SH-SY5Y (cell line): Measurements from ENCODE around the gene GCLC.

Experiments used
- GATA2 ChIP-seq: IDR thresholded peaks from 2 replicates; pipeline ENCODE4 v1.6.1; 2011; ENCODE audit warnings: mild to moderate bottlenecking, low read depth, low read length
- GATA3 ChIP-seq: IDR thresholded peaks from 2 replicates; pipeline ENCODE4 v1.6.1; 2011; ENCODE audit warnings: low read depth, mild to moderate bottlenecking, low read length, moderate library complexity

DNA sequence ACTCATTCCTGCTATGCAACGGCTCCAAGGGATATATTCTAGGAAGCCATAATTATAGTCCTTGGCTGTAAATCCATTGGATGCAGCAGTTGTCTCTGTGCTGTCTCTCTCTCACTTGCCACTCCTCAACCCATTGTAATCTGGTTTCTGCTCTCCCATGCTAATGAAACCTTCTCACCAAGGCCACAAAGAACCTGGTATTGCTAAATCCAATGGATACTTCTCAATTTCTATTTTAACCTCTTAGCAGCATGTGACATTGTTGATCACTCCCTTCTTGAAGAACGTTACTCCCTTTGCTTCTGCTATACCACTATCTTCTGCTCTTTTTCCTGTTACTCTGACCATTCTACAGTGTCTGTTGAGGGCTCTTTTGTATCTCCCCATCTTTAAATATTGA, 39.8 kb upstream of the GCLC start:
- TF ChIP-seq GATA2: no peak
- no peak for TF ChIP-seq GATA3
